ENCODE data around the gene WIPF2.

Gene WIPF2

GRCh38 chr17:40329839-40330794, 111.0 kb downstream of the WIPF2 start:
- no peak for TF ChIP-seq CTCF (conservative IDR thresholded peaks at IDR 0.05; ENCODE audit: low read depth, low read length)
- no peak overlapping the region for H3K4me3 ChIP-seq (ENCODE audit: low read depth, low read length)
- DNase-seq (ENCODE audit: low read depth): no peak

GRCh38 chr17:40330850-40331470, 111.9 kb downstream of the WIPF2 start:
- DNase-seq (ENCODE audit: low read depth): no peak
- H3K4me3 ChIP-seq (ENCODE audit: low read depth, low read length): no peak overlapping the region
- TF ChIP-seq CTCF (conservative IDR thresholded peaks at IDR 0.05; ENCODE audit: low read depth, low read length): no peak

GRCh38 chr17:40331743-40332641, 112.9 kb downstream of the WIPF2 start:
- TF ChIP-seq CTCF (conservative IDR thresholded peaks at IDR 0.05; ENCODE audit: low read depth, low read length): no peak
- no peak overlapping the region for H3K4me3 ChIP-seq (ENCODE audit: low read depth, low read length)
- peak; percentile 44 for DNase-seq (ENCODE audit: low read depth)
